Measurements from ENCODE around the gene ME3.
"Not testable (repeated sequence)": the region's sequence is repeated elsewhere in the genome, so short reads cannot be mapped to it uniquely, and the experiment has no call there.

The ME3 gene

GRCh38 chr11:86440843-86441242 is 231.6 kb downstream of the ME3 start:
- no peak for DNase-seq

- DNase-seq, result no peak
These were observed 232.1 kb downstream of the ME3 start for GRCh38 chr11:86440305-86440716.

DNA sequence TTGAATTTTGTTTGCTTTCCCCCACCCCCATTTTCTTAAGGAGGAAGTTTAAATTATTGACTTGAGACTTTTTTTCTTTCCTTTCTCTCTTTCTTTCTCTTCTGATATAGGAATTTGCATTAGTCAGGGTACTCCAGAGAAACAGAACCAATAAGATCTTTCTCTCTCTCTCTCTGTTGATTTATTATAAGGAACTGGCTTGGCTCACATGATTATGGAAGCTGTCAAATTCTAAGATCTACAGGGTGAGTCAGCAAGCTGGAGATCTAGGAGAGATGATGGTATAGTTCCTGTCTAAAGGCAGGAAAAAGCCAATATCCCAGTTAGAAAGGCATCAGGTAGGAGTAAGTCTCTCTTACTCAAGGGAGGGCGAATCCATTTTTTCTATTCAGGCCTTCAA is 233.7 kb downstream of the ME3 start:
- DNase-seq, result no peak

- no peak for DNase-seq
These were observed 236.7 kb downstream of the ME3 start for GRCh38 chr11:86435711-86436110.

DNA sequence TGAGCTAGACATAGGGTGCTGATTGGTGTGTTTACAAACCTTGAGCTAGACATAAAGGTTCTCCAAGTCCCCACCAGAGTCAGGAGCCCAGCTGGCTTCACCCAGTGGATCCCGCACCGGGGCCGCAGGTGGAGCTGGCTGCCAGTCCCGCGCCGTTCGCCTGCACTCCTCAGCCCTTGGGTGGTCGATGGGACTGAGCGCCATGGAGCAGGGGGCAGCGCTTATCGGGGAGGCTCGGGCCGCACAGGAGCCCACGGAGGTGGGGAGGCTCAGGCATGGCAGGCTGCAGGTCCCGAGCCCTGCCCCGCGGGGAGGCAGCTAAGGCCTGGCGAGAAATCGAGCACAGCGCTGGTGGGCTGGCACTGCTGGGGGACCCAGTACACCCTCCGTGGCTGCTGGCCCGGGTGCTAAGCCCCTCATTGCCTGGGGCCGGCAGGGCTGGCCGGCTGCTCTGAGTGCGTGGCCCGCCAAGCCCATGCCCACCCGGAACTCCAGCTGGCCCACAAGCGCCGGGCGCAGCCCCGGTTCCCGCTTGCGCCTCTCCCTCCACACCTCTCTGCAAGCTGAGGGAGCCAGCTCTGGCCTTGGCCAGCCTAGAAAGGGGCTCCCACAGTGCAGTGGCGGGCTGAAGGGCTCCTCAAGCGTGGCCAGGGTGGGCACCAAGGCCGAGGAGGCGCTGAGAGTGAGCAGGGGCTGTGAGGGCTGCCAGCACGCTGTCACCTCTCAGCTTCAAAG is 238.9 kb downstream of the ME3 start:
- DNase-seq, result not testable (repeated sequence)

GRCh38 chr11:86431258-86431657 is 241.2 kb downstream of the ME3 start:
- no peak for DNase-seq

DNA sequence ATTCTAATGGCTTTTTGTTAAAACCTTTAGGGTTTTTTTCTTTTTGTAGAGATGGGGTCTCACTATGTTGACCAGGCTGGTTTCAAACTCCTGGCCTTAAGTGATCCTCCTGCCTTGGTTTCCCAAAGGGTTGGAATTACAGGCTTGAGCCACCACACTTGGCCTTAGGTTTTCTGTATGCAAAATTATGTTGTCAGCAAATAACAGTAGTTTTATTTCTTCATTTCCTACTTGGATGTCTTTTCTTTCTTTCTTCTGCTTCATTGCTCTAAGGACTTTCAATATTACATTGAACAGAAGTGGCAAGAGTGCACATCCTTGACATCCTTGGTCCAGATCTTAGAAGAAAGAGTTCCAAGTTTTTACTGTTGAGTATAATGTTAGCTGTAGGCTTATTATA is 245.0 kb downstream of the ME3 start:
- no peak for DNase-seq

DNA sequence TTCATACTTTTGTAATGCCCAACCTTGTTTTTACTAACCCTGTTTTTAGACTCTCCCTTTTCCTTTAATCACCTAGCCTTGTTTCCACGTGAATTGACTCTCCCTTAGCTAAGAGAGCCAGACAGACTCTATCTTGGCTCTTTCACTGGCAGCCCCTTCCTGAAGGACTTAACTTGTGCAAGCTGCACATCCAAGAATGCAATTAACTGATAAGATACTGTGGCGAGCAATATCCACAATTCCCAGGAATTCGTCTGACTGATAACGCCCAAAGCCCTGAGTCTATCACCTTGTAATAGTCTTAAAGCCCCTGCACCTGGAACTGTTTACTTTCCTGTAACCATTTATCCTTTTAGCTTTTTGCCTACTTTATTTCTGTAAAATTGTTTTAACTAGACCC is 248.9 kb downstream of the ME3 start:
- not testable (repeated sequence) for DNase-seq

DNA sequence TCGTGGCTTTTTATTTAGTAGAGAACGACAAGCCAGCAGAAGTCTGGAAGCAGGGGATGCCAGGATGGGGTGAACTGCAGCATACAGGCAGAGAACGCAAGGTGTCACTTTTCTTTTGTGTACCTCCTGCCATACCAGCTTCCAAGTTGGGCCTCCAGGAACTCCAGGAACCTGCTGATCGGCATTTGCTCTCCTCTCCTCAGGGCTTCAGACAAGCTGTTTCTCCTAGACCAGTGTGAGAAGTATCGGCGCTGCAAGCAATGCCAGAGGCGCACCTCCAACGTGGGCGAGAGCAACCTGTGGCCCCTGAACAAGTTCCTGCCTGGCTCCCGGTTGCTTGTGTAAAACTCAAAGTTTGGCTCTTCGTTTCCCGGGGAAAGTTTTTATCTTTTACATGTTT is 250.0 kb downstream of the ME3 start:
- DNase-seq, result no peak

GRCh38 chr11:86421946-86422345 is 250.5 kb downstream of the ME3 start:
- no peak for DNase-seq

GRCh38 chr11:86418917-86419316 is 253.5 kb downstream of the ME3 start:
- DNase-seq, result no peak

DNA sequence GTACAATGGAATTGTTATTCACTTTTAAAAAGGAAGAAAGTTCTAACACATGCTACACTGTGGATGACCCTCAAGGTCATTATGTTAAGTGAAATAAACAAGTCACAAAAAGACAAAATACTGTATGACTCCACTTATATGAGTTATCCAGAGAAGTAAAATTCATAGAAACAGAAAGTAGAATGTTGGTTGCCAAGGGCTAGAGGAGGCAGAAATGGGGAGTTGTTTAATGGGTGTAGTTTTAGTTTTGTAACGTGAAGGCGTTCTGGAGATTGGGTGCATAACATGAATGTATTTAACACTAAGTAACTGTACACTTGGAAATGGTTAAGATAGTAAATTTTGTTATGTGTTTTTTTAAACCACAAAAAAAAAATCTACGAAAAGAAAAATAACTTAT is 253.9 kb downstream of the ME3 start:
- DNase-seq, result no peak

DNA sequence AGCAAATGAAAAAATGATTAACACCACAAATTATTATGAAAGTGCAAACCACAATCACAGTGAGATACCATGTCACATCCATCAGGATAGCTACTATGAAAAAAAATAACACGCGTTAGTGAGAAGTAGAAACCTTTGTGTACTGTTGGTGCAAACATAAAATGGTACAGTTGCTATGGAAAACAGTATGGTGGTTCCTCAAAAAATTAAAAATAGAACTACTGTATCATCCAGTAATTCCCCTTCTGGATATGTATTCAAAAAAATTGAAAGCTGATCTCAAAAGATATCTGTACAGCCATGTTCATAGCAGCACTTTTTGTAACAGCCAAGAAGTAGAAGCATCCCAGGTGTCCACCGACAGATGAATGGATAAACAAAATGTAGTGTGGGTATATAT is 254.3 kb downstream of the ME3 start:
- no peak for DNase-seq

DNA sequence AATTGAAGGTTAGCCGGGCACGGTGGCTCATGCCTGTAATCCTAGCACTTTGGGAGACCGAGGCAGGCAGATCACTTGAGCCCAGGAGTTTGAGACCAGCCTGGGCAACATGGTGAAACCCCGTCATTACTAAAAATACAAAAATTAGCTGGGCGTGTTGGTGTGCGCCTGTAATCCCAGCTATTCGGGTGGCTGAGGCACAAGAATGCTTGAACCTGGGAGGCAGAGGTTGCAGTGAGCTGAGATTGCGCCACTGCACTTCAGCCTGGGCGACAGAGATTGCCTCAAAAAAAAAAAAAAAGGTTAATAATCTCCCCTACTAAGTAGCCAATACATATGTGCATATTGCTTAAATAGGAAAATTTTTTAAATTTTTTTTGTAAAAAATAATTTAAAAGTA is 255.5 kb downstream of the ME3 start:
- not testable (repeated sequence) for DNase-seq

GRCh38 chr11:86416494-86416893 is 255.9 kb downstream of the ME3 start:
- DNase-seq, result no peak

DNA sequence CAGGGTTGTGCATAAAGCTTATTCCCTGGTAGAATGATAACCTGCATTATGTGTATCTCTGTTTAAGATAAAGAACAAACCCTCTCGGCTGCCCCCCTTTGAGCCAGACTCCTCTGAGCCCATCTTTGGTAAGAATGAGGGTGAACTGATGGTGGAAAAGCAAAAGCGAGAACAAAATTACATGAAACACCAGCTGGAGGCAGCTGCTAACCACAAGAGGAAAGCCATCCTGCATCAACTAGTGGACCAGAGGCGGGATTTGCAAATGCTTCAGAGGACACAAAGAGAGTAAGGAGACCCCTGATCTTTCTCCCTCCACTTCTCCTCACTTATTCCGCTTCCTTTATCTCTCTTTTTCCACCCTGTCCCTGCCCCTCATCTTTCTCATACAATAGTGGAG is 257.4 kb downstream of the ME3 start:
- DNase-seq, result no peak

GRCh38 chr11:86414032-86414431 is 258.4 kb downstream of the ME3 start:
- DNase-seq, result no peak

DNA sequence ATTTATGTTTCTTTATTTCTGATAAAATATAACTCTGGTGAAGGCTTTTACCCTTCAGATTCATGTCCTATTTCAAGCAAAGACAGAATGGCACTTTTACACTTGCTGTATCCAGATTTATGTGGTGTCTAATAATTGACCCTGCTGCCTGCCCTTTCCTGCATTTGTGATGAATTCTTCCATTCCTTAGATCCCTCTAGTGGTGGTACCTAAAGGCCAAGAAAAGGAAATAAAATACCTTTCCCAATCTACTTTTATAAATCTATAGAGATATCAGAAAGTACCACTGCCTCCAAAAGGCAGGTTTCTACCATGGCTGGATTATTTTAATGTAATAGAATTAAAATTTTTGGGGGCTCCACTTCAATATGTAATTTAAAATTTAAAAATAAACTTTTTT is 263.6 kb downstream of the ME3 start:
- DNase-seq, result no peak

- no peak for DNase-seq
These were observed 269.0 kb downstream of the ME3 start for GRCh38 chr11:86403458-86403857.

- no peak for DNase-seq
These were observed 274.3 kb downstream of the ME3 start for GRCh38 chr11:86398106-86398505.

DNA sequence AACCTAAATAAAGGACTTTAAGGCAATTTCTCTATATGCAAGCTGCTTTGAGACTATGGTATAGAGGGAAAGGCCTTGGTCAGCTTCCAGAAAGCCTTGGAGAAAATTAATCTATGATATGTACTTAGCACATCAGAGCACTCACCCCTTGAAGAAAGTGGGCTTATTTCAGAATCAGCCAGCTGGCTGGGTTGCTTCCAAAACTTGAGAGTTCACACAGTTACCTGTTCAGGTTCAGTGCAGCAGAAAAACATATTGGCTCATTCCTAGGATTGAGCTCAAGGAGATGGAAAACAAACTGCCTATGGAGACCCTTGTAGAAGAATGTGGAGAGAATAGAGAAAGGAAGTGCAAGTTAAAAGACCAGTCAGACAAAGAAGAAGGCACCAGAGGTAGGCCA is 275.1 kb downstream of the ME3 start:
- no peak for DNase-seq

DNA sequence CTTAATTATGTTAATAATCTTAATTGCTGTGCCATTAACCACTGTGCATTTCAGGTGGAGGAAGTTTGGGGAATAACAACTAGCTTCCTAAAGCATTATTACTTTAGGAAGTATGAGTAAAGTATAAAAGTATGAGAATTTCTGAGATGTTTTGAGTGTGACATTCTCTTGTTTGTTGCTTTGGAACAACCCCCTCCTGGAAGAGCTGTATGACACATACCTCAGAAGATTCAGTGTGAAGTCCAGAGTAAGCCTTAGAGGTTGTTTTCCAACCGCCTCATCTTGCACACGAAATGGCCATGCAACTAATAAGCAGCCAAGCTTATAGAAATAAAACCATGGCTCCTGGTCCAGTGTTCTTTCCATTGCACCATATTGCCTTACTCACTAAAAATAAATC is 276.0 kb downstream of the ME3 start:
- DNase-seq, result no peak

DNA sequence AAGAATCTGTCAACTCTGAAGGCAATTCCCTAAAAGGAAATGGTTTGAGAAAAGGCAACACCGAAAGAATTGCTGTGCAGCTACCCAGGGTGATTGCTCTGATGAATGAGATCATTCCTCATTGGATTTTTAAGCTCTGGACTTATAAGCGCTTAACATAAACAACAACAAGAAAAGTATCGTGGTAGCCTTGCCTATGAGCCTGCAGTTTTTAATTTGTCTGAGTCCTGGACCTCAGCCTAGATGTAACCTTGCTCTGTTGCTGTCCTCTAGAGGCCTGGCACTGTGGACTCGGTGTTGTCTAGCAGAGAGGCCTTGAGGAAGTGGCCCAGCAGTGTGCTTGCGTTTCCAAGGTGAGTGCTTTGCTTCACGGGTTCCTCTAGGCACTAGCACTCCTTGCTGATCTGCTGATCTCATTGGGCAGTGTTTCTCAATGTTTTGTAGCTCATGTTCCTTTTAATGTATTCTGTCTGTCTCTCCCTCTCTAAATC is 277.3 kb downstream of the ME3 start:
- DNase-seq, result peak in 18 of 51 donors; percentile 0 to 60 (median 13)
